H9 (cell line): ENCODE data around the gene PAX8. TPM values are rescaled to one million over a fixed set of nuclear protein-coding genes. Genes with fewer than 3 reads are reported as not detected.

Experiments used
- DNase-seq: peaks from one replicate; pipeline ENCODE4 v3.0.0-alpha.2; 2017
- H2AFZ ChIP-seq: one replicate; pipeline ENCODE4 v1.6.1; 2013; ENCODE audit warnings: mild to moderate bottlenecking, low read length, control low read depth, moderate library complexity
- H2AK5ac ChIP-seq: 2 replicates; pipeline ENCODE4 v1.6.1; 2013; ENCODE audit warnings: low read length, control low read depth, mixed read lengths; ENCODE audit not compliant: insufficient read length
- H2BK120ac ChIP-seq: one replicate; pipeline ENCODE4 v1.6.1; 2013; ENCODE audit warnings: low read depth, mild to moderate bottlenecking, low read length, control low read depth, inconsistent platforms; ENCODE audit not compliant: poor library complexity, severe bottlenecking
- H2BK12ac ChIP-seq: 2 replicates; pipeline ENCODE4 v1.6.1; 2013; ENCODE audit warnings: low read length, control low read depth, mixed read lengths, low read depth; ENCODE audit not compliant: insufficient read length
- H2BK15ac ChIP-seq: 2 replicates; pipeline ENCODE4 v1.6.1; 2013; ENCODE audit warnings: low read depth, low read length, control low read depth
- H2BK20ac ChIP-seq: one replicate; pipeline ENCODE4 v1.6.1; 2013; ENCODE audit warnings: low read depth, mild to moderate bottlenecking, low read length, control low read depth, inconsistent platforms; ENCODE audit not compliant: poor library complexity, severe bottlenecking
- H2BK5ac ChIP-seq: 2 replicates; pipeline ENCODE4 v1.6.1; 2013; ENCODE audit warnings: low read length, control low read depth, mixed read lengths; ENCODE audit not compliant: insufficient read length
- H3K14ac ChIP-seq: 2 replicates; pipeline ENCODE4 v1.6.1; 2013; ENCODE audit warnings: low read length, control low read depth; ENCODE audit not compliant: insufficient read depth
- H3K18ac ChIP-seq: 2 replicates; pipeline ENCODE4 v1.6.1; 2013; ENCODE audit warnings: low read depth, mild to moderate bottlenecking, mixed read lengths, low read length, control low read depth; ENCODE audit not compliant: insufficient read length
- H3K23ac ChIP-seq: 2 replicates; pipeline ENCODE4 v1.6.1; 2013; ENCODE audit warnings: low read length, control low read depth, mixed read lengths, low read depth; ENCODE audit not compliant: insufficient read length
- H3K23me2 ChIP-seq: 2 replicates; pipeline ENCODE4 v1.6.1; 2013; ENCODE audit warnings: low read depth, mild to moderate bottlenecking, mixed read lengths, low read length, control low read depth; ENCODE audit not compliant: insufficient read length, poor library complexity, severe bottlenecking
- H3K27ac ChIP-seq: 2 replicates; pipeline ENCODE4 v1.5.1; 2013; ENCODE audit warnings: low read length, control low read depth, mixed read lengths, low read depth; ENCODE audit not compliant: insufficient read length
- H3K27me3 ChIP-seq: 2 replicates; pipeline ENCODE4 v1.6.1; 2013; ENCODE audit warnings: low read length, control low read depth, inconsistent platforms; ENCODE audit not compliant: insufficient read depth
- H3K4ac ChIP-seq: 2 replicates; pipeline ENCODE4 v1.6.1; 2013; ENCODE audit warnings: low read depth, mild to moderate bottlenecking, control low read depth, inconsistent platforms, low read length, moderate library complexity
- H3K4me1 ChIP-seq: 2 replicates; pipeline ENCODE4 v1.6.1; 2013; ENCODE audit warnings: low read length, control low read depth, inconsistent platforms; ENCODE audit not compliant: insufficient read depth
- H3K4me2 ChIP-seq: 2 replicates; pipeline ENCODE4 v1.6.1; 2013; ENCODE audit warnings: low read length, control low read depth, mixed read lengths; ENCODE audit not compliant: insufficient read length, insufficient read depth
- H3K56ac ChIP-seq: 2 replicates; pipeline ENCODE4 v1.6.1; 2013; ENCODE audit warnings: low read depth, mild to moderate bottlenecking, mixed read lengths, low read length, control low read depth; ENCODE audit not compliant: insufficient read length
- H3K79me1 ChIP-seq: 2 replicates; pipeline ENCODE4 v1.6.1; 2013; ENCODE audit warnings: low read depth, mild to moderate bottlenecking, moderate library complexity, low read length, control low read depth, inconsistent platforms; ENCODE audit not compliant: insufficient read depth, poor library complexity, severe bottlenecking
- H3K79me2 ChIP-seq: 2 replicates; pipeline ENCODE4 v1.6.1; 2013; ENCODE audit warnings: low read length, control low read depth, inconsistent platforms; ENCODE audit not compliant: insufficient read depth
- H3K9ac ChIP-seq: 2 replicates; pipeline ENCODE4 v1.6.1; 2013; ENCODE audit warnings: low read length, control low read depth, mixed read lengths; ENCODE audit not compliant: insufficient read length; ENCODE audit errors: extremely low read depth
- H3K9me3 ChIP-seq: one replicate; pipeline ENCODE4 v1.6.1; 2013; ENCODE audit warnings: low read depth, low read length, inconsistent platforms; ENCODE audit not compliant: control insufficient read depth
- H3T11ph ChIP-seq: one replicate; pipeline ENCODE4 v1.6.1; 2013; ENCODE audit warnings: mild to moderate bottlenecking, low read length, control low read depth, inconsistent platforms
- H4K20me1 ChIP-seq: one replicate; pipeline ENCODE4 v1.6.1; 2013; ENCODE audit not compliant: control insufficient read depth, insufficient read length, insufficient read depth
- H4K5ac ChIP-seq: 2 replicates; pipeline ENCODE4 v1.6.1; 2013; ENCODE audit warnings: low read depth, mild to moderate bottlenecking, mixed read lengths, low read length, control low read depth; ENCODE audit not compliant: insufficient read length
- H4K8ac ChIP-seq: replicated peaks from 2 replicates; pipeline ENCODE4 v1.6.1; 2013; ENCODE audit warnings: low read length, control low read depth, mixed read lengths, low read depth; ENCODE audit not compliant: insufficient read length
- H4K91ac ChIP-seq: 2 replicates; pipeline ENCODE4 v1.6.1; 2013; ENCODE audit warnings: low read depth, mild to moderate bottlenecking, moderate library complexity, mixed read lengths, low read length, control low read depth; ENCODE audit not compliant: insufficient read length
- H3K27ac Mint-ChIP-seq, 3 experiments: 2 replicates in 2 of 3; 3 replicates in 1 of 3; pipeline ENCODE4 v1.8.0; 2020 to 2021; ENCODE audit warnings: mixed read lengths in 3 of 3, mild to moderate bottlenecking in 1 of 3, moderate library complexity in 1 of 3
- H3K27me3 Mint-ChIP-seq: 2 replicates; pipeline ENCODE4 v1.8.0; 2021; ENCODE audit warnings: low read depth, mild to moderate bottlenecking, moderate library complexity, mixed read lengths
- H3K36me3 Mint-ChIP-seq, 3 experiments: 2 replicates in 2 of 3; 3 replicates in 1 of 3; pipeline ENCODE4 v1.8.0; 2020 to 2021; ENCODE audit warnings: low read depth in 3 of 3, mixed read lengths in 3 of 3; ENCODE audit not compliant: insufficient read depth in 1 of 3
- H3K4me1 Mint-ChIP-seq, 2 experiments: 2 replicates each; pipeline ENCODE4 v1.8.0; 2020; ENCODE audit warnings: mixed read lengths in 2 of 2
- H3K4me3 Mint-ChIP-seq, 2 experiments: 2 replicates in 1 of 2; 3 replicates in 1 of 2; pipeline ENCODE4 v1.8.0; 2020 to 2021; ENCODE audit warnings: mild to moderate bottlenecking in 2 of 2, mixed read lengths in 2 of 2, moderate library complexity in 1 of 2
- H3K9me3 Mint-ChIP-seq, 2 experiments: 2 replicates in 1 of 2; 3 replicates in 1 of 2; pipeline ENCODE4 v1.8.0; 2020; ENCODE audit warnings: mild to moderate bottlenecking in 2 of 2, mixed read lengths in 2 of 2, moderate library complexity in 1 of 2
- WGBS: extraction: QIAGEN DNeasy Blood & Tissue Kit; methylation state at CpG from one replicate; pipeline ENCODE4 v1.1.7; 2013; ENCODE audit warnings: missing lambda C conversion rate, low lambda C conversion rate, mixed read lengths; ENCODE audit not compliant: insufficient read length; ENCODE audit errors: extremely low coverage; 5-methylcytosine and 5-hydroxymethylcytosine counted together
- total RNA-seq: library from RNA; stranded (reverse); gene quantifications from 2 replicates; pipeline ENCODE4 v1.2.1, GENCODE V29; 2021
- TF ChIP-seq, protein P1 (sequence below): fragments of 200-600 bp; sonication (generic); conservative IDR thresholded peaks from 3 replicates; pipeline ENCODE4 v1.8.0; 2021; ENCODE audit warnings: antibody characterized with exemption, mild to moderate bottlenecking

Gene PAX8
- total RNA-seq, 1 experiment from 2014 or later = not detected

GRCh38 chr2:113167115-113167932 lies 111.4 kb downstream of the PAX8 start:
- H3K9ac ChIP-seq = no peak overlapping the region

More at GRCh38 chr2:113167115-113167932, 111.4 kb downstream of the PAX8 start:
- Histone ChIP-seq H3K4ac (no peak overlapping the region), H4K20me1 (no peaks in the 10 kb centered on the region), H4K91ac (no peak overlapping the region), H3K56ac (no peak overlapping the region), H3K79me1 (no peaks in the 10 kb centered on the region), H3K4me1 (no peaks in the 10 kb centered on the region), H2AFZ (no peak overlapping the region), H3K9me3 (no peaks in the 10 kb centered on the region), H3K4me2 (no peak overlapping the region), H3K27ac (no peak overlapping the region), H4K8ac (no peak overlapping the region), H2BK120ac (no peak overlapping the region), H3K14ac (no peak overlapping the region), H3T11ph (no peak overlapping the region), H3K18ac (no peak overlapping the region), H4K5ac (no peak overlapping the region), H2BK5ac (no peak overlapping the region), H3K23ac (no peak overlapping the region), H2BK12ac (no peak overlapping the region), H3K79me2 (no peaks in the 10 kb centered on the region), H3K27me3 (no peaks in the 10 kb centered on the region), H2BK20ac (no peak overlapping the region), H2BK15ac (no peak overlapping the region), H2AK5ac (no peak overlapping the region), H3K23me2 (no peaks in the 10 kb centered on the region)
- peaks cover 12 to 16% of the 10 kb centered on the region in 2 experiments for H3K4me1 Mint-ChIP-seq
- no peaks in the 10 kb centered on the region; a peak in 1 of 7 replicates for H3K36me3 Mint-ChIP-seq
- peaks cover 20% of the 10 kb centered on the region for H3K27me3 Mint-ChIP-seq
- no peak for DNase-seq
- no CpG with 5 or more reads among the region's 12 CpGs for WGBS
- TF ChIP-seq, protein P1, sequence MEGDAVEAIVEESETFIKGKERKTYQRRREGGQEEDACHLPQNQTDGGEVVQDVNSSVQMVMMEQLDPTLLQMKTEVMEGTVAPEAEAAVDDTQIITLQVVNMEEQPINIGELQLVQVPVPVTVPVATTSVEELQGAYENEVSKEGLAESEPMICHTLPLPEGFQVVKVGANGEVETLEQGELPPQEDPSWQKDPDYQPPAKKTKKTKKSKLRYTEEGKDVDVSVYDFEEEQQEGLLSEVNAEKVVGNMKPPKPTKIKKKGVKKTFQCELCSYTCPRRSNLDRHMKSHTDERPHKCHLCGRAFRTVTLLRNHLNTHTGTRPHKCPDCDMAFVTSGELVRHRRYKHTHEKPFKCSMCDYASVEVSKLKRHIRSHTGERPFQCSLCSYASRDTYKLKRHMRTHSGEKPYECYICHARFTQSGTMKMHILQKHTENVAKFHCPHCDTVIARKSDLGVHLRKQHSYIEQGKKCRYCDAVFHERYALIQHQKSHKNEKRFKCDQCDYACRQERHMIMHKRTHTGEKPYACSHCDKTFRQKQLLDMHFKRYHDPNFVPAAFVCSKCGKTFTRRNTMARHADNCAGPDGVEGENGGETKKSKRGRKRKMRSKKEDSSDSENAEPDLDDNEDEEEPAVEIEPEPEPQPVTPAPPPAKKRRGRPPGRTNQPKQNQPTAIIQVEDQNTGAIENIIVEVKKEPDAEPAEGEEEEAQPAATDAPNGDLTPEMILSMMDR = no peak
- peak overlapping the region in 1 of 3 experiments; percentile 59; a peak in 2 of 7 replicates for H3K27ac Mint-ChIP-seq
- no peak overlapping the region; a peak in 1 of 5 replicates for H3K4me3 Mint-ChIP-seq
- H3K9me3 Mint-ChIP-seq = no peaks in the 10 kb centered on the region; a peak in 1 of 5 replicates
